Endothelial cell (in vitro differentiated cells): ENCODE measurements around the gene SP9. TPM values are rescaled to one million over a fixed set of nuclear protein-coding genes. Genes with fewer than 3 reads are reported as not detected.

ENCODE experiments used
- DNase-seq: peaks from one replicate; pipeline ENCODE4 v3.0.0; 2021; ENCODE audit warnings: low spot score
- H3K27ac Mint-ChIP-seq: one replicate; pipeline ENCODE4 v1.8.0; 2021; ENCODE audit warnings: mixed read lengths, inconsistent platforms; ENCODE audit not compliant: unreplicated experiment
- H3K27me3 Mint-ChIP-seq: one replicate; pipeline ENCODE4 v1.8.0; 2021; ENCODE audit warnings: mild to moderate bottlenecking, moderate library complexity, mixed read lengths, inconsistent platforms; ENCODE audit not compliant: unreplicated experiment
- H3K36me3 Mint-ChIP-seq: one replicate; pipeline ENCODE4 v1.8.0; 2021; ENCODE audit warnings: mild to moderate bottlenecking, low read depth, mixed read lengths, inconsistent platforms; ENCODE audit not compliant: unreplicated experiment
- H3K4me1 Mint-ChIP-seq: one replicate; pipeline ENCODE4 v1.8.0; 2021; ENCODE audit warnings: mild to moderate bottlenecking, mixed read lengths, inconsistent platforms; ENCODE audit not compliant: unreplicated experiment
- H3K4me3 Mint-ChIP-seq: one replicate; pipeline ENCODE4 v1.8.0; 2021; ENCODE audit warnings: mild to moderate bottlenecking, mixed read lengths, inconsistent platforms; ENCODE audit not compliant: unreplicated experiment
- H3K9me3 Mint-ChIP-seq: one replicate; pipeline ENCODE4 v1.8.0; 2021; ENCODE audit warnings: mixed read lengths, inconsistent platforms; ENCODE audit not compliant: unreplicated experiment
- CTCF ChIP-seq: fragments of 200-600 bp; sonication (generic); IDR thresholded peaks from one replicate; pipeline ENCODE4 v1.5.0; 2021; ENCODE audit warnings: antibody characterized with exemption; ENCODE audit not compliant: unreplicated experiment
- total RNA-seq: library from RNA; stranded (reverse); fragmentation: NEBNext Ultra II Directional; extraction: Animal tissue kit (Norgen Biotek cat#: 25700); gene quantifications from one replicate; pipeline ENCODE4 v1.2.1, GENCODE V29; 2021; ENCODE audit not compliant: unreplicated experiment

Gene SP9
- total RNA-seq, 1 donor from 2014 or later = 0.31 TPM

DNA sequence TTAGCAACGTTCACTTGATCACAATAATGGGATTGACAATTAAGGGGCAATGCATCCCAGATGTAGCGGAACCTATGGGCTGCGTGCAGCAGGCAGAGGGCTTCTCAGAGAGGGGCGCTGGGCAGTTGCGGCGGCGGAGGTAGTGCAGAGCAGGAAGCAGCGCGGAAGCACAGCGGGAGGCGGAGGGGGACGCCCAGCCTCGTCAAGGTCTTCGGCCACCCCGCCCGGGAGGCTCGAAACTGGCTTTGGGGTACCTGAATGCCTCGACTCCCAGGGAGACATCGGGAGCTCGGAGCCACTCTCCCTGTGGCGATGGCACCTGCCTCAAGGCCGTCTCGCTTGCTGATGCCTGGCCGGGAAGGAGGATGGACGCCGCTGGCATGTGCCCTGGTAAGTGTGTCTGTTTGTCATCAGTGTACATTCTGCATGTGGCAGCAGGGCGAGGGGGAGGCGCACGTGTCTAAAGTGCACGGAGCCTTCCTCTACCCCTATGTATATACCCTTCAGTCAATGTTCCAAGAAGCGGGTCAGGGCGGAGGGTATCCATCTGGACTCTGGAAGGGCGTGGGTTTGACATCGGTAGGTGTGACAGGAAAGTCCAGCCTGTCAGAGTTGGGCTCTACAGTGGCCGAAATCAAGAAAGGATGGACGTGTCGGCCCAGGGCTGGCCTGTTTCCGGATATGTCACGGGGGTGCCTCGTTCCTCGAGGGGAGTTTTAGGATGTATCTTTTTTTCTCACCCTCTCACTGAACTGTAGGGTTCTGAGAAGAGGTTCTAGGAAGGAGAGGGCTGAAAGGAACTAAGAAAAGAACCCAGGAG lies 7.5 kb upstream of the SP9 start:
- no peak for TF ChIP-seq CTCF
- peaks cover 20% of the 10 kb centered on the region for H3K27me3 Mint-ChIP-seq
- H3K4me1 Mint-ChIP-seq = peaks cover 40% of the 10 kb centered on the region
- H3K36me3 Mint-ChIP-seq = peaks cover 3% of the 10 kb centered on the region
- DNase-seq = peak; percentile 33
- no peaks in the 10 kb centered on the region for H3K9me3 Mint-ChIP-seq
- H3K4me3 Mint-ChIP-seq = peak overlapping the region; percentile 90
- no peak overlapping the region for H3K27ac Mint-ChIP-seq

DNA sequence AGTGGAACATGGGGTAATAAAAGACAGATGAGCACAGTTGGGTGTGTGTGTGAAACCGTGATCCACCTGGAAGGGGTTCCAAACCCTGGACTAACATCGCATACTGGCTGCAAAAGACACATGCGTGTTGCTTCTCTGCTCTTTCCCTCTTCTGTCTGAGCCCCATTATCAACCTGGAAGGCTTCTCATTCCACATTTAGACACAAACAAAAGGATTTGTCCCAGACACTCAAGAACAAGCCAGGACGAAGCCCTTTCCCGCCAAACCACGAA lies 7.0 kb upstream of the SP9 start:
- peaks cover 43% of the 10 kb centered on the region for H3K4me1 Mint-ChIP-seq
- H3K27me3 Mint-ChIP-seq = peaks cover 22% of the 10 kb centered on the region

DNA sequence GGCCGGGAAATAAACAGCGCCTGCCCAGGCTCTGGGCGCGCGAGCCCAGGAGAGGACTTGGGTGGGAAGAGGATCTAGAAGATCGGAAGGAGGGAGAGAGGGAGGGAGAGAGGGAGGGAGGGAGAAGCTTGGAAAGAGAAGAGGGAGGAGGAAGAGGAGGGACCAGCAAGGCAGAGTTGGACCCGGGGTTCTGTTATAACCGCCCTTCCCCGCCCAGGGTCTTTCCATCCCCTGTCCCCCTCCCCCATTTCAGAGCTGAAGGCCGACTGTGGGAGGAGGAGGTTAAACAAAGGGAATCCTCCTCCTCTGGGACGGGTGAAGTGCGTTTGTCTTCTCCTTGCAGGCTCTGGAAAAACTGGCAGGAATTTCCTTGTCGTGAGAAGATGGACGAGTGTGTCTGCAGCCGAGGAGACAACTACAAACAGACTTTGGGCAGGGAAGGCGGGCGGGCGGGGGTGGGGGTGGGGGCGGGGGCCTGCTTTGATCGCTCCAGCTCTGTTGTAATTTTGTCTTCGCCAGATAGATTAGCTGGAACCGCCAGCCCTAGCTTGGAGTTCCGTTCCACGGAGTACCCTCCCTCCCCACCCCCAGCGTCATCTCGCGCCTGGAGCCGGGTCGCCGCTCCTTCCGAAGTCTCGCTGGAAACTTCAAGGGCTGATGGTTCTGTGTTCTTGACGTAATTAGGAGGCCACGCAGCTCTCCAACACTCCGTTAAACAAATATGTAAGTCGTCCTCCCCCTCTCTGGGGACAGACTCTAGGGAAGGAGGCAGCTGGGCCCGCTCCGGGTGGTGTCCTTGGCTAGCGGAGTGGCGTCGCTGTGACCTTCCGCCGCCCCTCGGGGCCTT lies 6.4 kb upstream of the SP9 start:
- DNase-seq = peak; percentile 31
- no peak overlapping the region for H3K27ac Mint-ChIP-seq

More for the DNA sequence above, 7.0 kb upstream of the SP9 start:
- peaks cover 3% of the 10 kb centered on the region for H3K36me3 Mint-ChIP-seq
- no peaks in the 10 kb centered on the region for H3K9me3 Mint-ChIP-seq
- no peak overlapping the region for H3K27ac Mint-ChIP-seq
- no peak for DNase-seq
- peak overlapping the region; percentile 90 for H3K4me3 Mint-ChIP-seq
- no peak for TF ChIP-seq CTCF

DNA sequence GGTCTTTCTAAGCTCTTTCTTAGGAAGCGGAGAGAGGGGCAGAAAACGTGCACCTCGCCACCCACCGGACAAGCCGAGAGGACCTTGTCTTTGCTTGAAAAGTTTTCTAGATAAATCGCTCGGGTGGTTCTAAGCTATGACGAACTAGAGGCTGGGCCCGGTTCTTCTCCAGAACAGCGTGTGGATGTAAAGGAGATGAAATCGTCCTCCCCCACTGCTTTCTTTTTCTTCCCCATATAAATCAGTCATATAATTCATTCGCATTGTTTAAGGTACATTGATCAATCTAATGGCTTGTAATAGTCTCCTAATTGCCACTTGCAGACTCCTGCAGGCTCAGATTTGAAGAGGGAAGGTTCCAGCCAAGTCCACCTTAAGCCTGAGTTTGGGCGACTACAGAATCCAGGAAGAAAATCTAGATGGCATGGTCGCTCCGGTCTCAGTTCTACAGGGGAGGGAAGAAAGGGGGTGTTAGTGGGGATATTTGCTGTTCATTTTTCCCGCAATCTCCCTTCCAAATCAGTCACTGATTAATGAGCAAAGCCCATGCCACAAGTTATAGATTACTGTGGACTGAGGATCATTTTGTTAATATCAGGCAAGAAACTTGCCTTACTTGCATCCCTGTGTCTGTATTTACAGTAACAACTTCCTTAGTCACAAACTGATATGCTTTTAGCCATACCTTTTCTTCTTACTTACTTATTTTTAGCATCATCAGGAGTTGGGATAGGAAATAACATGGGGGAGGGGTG lies 5.6 kb upstream of the SP9 start:
- H3K36me3 Mint-ChIP-seq = peaks cover 3% of the 10 kb centered on the region
- no peak for DNase-seq
- peaks cover 31% of the 10 kb centered on the region for H3K27me3 Mint-ChIP-seq
- peaks cover 50% of the 10 kb centered on the region for H3K4me1 Mint-ChIP-seq
- H3K9me3 Mint-ChIP-seq = no peaks in the 10 kb centered on the region
- peak overlapping the region; percentile 83 for H3K4me3 Mint-ChIP-seq
- no peak for TF ChIP-seq CTCF
- no peak overlapping the region for H3K27ac Mint-ChIP-seq

More for the DNA sequence above, 6.4 kb upstream of the SP9 start:
- TF ChIP-seq CTCF = no peak
- H3K4me3 Mint-ChIP-seq = peak overlapping the region; percentile 90
- no peaks in the 10 kb centered on the region for H3K9me3 Mint-ChIP-seq
- H3K4me1 Mint-ChIP-seq = peaks cover 46% of the 10 kb centered on the region
- peaks cover 26% of the 10 kb centered on the region for H3K27me3 Mint-ChIP-seq
- H3K36me3 Mint-ChIP-seq = peaks cover 3% of the 10 kb centered on the region
